ENCODE measurements around the gene GBP4.

GBP4 gene

DNA sequence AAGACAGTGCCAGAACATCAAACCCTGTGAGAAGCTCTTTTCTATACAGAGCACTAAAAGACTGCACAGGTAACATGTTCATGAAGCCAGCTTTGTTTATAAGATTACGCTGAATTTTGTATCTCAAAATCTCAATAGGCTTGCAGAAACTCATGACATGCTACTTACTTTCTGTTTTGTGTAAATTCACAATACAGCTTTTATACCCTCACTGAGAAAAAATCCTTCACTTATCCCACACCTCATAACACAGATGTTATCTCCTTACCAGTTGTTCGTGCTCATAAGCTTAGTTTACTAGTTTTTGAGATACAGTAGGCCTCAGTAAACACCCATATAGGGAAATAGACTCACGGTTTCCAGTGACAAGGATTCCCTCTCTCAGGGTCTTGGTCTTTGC, 48.8 kb downstream of the GBP4 start:
- no peak for TF ChIP-seq CTCF (IDR thresholded peaks at IDR 0.05)
- Histone ChIP-seq H3K27ac (no peak overlapping the region), H3K4me3 (no peak overlapping the region)
- DNase-seq (ENCODE audit: low spot score): no peak

DNA sequence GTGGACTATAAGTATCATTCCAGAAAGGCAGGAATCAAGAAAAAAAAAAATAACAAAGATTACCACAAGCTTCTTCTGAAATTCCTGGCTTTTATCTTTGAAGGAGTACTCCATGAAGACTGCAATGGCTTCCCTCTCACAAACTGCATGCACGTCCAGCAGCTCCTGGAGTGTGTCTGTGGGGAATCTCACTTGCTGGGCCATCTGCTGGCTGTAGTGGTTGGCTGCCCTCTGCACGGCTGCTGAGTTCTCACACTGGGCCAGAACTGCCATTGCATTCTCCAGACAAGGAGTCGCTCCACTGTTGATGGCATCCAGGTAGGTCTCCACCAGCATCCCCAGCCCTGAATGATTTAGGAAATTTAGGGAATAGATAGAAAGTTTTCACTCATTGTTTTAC, 49.5 kb downstream of the GBP4 start:
- DNase-seq (ENCODE audit: low spot score): no peak

DNA sequence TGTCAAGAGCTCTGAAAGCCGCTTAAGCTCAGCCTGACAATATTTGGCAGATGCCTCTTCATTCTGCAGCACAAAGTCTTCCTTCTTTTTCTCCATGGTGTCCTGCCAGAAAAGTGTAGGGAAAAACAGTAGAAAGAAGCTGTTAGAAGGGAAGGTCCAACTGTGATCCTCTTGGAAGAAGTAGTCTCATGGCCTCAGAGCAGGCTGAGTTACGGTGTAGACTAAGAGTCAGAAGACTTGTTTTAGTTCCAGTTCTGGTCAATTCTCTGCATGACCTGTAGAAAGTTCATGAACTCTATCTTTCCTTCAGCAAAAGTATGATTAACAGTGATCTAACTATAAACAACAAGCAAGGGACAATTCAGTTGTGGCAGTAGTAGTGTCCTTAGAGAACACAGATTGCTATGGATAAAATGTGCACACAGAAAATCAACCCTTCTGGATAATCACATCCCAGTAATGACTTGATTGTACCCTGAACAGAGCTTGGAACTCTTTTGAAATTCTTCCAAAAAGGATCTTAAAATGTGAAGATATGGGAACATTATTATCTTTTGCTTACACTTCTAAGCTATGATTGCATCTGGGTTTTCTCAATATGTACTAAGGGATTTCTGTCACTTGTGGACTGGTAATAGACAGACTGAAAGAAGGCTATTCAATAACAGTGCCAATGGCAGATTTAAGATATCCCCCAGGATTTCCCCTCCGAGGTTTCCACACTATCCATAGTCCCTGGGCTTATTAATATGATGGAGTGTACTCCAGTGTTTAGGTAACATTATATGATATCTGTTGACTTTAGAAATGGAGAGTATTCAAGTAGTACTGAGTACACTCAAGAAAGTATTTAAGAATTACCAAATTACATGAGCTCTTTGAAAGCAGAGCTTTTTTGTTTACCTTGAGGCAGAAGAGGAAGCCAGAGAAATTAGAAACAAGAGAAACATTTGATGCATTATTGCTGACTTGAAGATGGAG, 50.8 kb downstream of the GBP4 start:
- no peak overlapping the region for H3K4me3 ChIP-seq
- no peak overlapping the region for H3K27ac ChIP-seq
- no peak for TF ChIP-seq CTCF (IDR thresholded peaks at IDR 0.05)
- no peak for DNase-seq (ENCODE audit: low spot score)

More for the DNA sequence above, 49.5 kb downstream of the GBP4 start:
- Histone ChIP-seq H3K27ac (no peak overlapping the region), H3K4me3 (no peak overlapping the region)
- TF ChIP-seq CTCF (IDR thresholded peaks at IDR 0.05): no peak

- Histone ChIP-seq H3K4me3 (no peak overlapping the region), H3K27ac (no peak overlapping the region)
- no peak for TF ChIP-seq CTCF (IDR thresholded peaks at IDR 0.05)
- no peak for DNase-seq (ENCODE audit: low spot score)
Observed at GRCh38 chr1:89146721-89147120, 52.0 kb downstream of the GBP4 start.

- no peak overlapping the region for H3K4me3 ChIP-seq
- no peak for DNase-seq (ENCODE audit: low spot score)
- TF ChIP-seq CTCF (IDR thresholded peaks at IDR 0.05): no peak
Observed at GRCh38 chr1:89143484-89143883, 55.3 kb downstream of the GBP4 start.

GRCh38 chr1:89142160-89142559, 56.6 kb downstream of the GBP4 start:
- TF ChIP-seq CTCF (IDR thresholded peaks at IDR 0.05): no peak
- H3K4me3 ChIP-seq: no peak overlapping the region
- H3K27ac ChIP-seq: no peak overlapping the region
- no peak for DNase-seq (ENCODE audit: low spot score)

More at GRCh38 chr1:89143484-89143883, 55.3 kb downstream of the GBP4 start:
- no peak overlapping the region for H3K27ac ChIP-seq

DNA sequence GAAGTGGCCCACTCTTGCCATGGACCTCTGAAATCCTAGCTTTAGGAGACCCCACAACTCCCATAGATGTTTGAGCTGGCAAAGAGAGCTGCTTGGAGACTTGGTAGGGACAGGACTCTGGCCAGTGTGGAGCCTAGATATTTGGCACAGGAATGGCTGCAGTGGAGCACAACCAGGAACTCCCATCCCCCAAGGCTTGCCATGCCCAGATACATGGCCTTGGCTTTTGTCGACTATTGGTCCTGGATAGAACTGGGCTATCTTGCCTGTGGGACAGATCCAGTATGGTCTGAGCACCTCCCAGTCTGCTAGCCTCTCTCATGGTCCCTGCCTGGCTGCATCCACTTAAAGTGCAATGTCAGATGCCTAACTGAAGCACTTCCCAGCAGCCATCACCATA, 65.0 kb downstream of the GBP4 start:
- DNase-seq (ENCODE audit: low spot score): no peak
- no peak for TF ChIP-seq CTCF (IDR thresholded peaks at IDR 0.05)
- Histone ChIP-seq H3K4me3 (no peak overlapping the region), H3K27ac (no peak overlapping the region)
